Hematopoietic multipotent progenitor cell treated with erythropoietin and hydrocortisone succinate and interleukin-3 and kit ligand, for 8 days (in vitro differentiated cells): ENCODE results near the gene ANKRD13C.
"Not testable (repeated sequence)": the region's sequence is repeated elsewhere in the genome, so short reads cannot be mapped to it uniquely, and the experiment has no call there.

Experiments used
- DNase-seq: peaks from one replicate; pipeline ENCODE4 v3.0.0-alpha.2; 2015

The ANKRD13C gene

DNA sequence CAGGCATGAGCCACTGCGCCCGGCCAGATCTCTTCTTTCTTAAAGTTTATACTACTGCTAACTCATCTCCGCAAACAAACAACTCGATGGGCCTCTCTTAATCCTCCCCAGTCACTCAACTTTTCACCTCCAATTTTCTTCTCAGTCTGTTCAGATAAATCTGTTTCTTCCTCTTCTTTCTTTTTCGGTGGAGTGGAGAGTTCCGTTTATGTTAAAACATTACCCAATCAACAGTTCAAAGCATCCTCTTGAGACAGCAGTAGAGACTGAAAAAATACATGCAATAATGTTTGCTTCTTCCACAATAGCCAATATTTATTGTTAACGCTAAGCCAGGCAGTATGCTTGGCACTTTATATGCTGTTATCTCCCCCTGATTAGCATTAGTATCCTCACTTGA, 1.4 kb upstream of the ANKRD13C start:
- no peak for DNase-seq

DNA sequence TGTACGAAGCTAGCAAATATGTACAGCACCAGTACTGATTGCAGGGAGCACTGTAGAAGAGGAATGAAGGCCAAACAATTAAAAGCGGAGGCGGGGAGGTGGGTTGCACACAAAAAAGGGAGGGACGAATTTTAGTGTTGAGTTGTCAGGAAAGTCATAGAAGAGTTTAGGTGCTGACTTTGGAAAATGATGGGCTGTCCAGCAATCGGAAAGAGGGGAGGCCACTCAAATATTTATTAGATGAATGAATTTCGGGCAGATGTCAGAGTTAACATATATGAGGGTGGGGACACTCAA, 537 bp upstream of the ANKRD13C start:
- DNase-seq, result no peak

DNA sequence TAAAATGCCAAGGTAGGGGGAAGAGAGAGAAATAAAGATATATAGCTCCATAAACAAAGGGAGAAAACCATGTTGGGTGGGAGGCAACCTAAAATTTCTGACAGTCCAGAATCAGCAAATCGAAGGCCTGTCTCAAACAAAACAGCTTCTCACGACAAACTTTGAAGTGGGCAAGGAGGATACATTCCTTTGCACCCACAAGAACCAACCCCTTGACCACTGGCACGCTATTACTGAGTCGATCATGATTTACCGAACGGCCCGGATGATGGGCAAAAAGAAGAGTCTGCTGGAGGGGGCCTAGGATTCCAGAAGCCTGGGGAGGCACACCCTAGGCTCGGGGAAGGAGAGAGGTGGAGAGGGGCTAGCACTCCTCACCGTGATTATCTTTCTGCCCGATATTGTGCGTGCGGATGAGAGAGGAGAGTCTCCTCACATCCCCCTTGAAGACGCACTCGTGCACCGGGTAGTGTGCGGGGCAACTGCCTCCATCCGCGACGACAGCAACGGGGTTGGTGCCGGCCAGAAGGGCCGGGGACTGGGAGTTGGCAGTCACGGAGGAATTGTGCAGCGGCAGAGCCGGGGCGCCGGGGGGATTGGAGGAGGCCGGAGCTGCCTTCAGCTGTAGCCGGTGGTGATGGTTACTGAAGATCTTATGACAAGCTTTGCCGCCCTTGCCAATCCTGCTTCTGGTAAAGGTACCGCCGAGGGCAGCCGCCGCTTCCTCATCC, 756 bp downstream of the ANKRD13C start:
- DNase-seq, result no peak

DNA sequence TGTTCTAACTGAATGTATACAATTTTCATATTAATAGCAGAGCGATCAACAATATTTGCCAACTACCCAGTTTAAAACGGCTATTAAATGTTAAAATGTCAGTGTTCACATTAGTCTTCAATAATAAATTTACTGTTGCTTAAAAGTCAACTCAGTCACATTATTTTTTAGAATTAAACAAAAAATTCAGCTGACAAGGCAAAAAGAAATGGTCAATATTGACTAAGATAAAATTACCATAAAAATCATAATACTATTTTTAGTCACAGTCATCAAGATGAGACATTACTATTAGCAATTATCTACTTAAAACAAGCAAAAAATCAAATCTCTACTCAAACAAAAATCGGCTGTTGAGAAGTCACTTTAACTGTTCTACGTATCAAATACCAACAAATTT, 1.5 kb downstream of the ANKRD13C start:
- no peak for DNase-seq

DNA sequence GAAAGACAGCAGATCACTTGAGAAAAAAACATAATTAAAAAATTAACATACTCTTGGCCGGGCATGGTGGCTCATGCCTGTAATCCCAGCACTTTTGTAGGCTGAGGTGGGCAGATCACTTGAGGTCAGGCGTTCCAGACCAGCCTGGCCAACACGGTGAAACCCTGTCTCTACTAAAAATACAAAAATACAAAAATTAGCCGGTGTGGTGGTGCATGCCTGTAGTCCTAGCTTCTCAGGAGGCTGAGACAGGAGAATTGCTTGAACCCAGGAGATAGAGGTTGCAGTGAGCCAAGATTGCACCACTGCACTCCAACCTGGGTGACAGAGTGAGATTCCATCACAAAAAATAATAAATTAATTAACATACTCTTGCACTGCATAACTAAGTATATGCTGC, 4.7 kb downstream of the ANKRD13C start:
- not testable (repeated sequence) for DNase-seq

DNA sequence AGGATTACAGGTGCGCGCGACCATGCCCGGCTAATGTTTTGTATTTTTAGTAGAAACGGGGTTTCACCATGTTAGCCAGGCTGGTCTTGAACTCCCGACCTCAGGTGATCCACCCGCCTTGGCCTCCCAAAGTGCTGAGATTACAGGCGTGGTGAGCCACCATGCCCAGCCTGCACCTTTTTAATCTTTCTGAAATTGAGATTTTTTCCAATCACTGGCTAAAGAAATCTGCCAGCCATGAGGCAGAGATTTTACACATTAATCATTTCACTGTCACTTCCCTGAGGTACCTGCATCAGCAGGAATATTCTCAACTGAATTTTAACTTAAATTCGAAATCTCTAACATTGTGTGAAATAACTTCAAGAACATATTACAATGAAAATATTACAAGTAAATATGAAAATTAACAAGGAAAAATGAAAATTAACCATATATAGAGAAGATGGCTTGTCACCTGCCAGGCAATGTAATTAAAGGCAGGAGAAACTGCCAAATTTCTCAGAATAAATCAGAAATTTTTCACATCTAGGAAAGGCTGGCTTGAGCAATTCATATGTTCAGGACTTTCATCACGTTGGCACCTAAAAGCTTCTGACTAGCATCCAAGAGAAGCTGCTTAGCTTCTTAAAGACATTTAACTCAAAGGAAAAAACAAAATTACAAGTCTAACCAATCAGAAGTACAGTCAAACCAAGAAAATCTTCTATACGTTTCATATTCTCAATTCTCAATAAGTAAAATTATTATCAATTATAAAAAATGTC, 5.9 kb downstream of the ANKRD13C start:
- DNase-seq, result no peak

DNA sequence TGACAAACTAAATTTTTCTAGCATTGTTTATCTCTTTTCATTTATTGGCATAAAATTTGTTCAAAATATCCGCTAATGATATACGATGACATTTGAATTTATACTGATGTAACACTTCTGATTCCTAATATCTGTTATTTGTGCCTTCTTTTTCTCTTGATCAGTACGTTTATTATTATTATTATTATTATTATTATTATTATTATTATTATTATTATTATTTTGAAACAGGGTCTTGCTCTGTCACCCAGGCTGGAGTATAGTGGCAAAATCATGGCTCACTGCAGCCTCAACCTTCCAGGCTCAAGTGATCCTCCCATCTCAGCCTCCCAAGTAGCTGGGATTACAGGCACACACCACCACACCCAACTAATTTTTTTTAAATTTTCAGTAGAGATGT, 14.9 kb downstream of the ANKRD13C start:
- DNase-seq, result not testable (repeated sequence)

DNA sequence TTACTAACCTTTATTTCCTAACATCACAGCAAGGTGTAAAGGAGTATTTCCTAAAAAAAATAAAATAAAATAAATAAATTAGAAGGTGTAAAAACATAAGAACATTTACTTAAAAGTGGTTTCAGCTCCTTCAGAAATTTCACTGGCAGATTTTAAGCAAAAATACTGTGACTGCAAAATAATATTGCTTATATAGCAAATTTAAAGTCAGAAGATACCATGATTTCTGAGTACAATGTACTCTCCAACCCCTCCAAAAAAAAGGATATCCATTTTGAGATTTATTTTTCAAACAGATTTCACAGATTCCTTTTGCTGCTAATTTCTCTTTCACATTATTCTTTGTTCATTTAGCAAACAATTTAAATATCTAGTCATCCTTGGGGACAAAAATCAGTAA, 18.5 kb downstream of the ANKRD13C start:
- no peak for DNase-seq

DNA sequence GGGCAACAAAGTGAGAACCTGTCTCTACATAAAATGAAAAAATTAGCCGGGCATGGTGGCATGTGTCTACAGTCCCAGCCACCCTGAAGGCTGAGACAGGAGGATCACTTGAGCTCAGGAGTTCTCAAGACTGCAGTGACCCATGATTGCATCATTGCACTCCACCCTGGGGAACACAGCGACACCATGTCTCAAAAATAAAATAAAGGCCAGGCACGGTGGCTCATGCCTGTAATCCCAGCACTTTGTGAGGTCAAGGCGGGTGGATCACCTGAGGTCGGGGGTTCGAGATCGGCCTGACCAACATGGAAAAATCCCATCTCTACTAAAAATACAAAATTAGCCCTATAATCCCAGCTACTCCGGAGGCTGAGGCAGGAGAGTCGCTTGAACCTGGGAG, 20.1 kb downstream of the ANKRD13C start:
- no peak for DNase-seq

DNA sequence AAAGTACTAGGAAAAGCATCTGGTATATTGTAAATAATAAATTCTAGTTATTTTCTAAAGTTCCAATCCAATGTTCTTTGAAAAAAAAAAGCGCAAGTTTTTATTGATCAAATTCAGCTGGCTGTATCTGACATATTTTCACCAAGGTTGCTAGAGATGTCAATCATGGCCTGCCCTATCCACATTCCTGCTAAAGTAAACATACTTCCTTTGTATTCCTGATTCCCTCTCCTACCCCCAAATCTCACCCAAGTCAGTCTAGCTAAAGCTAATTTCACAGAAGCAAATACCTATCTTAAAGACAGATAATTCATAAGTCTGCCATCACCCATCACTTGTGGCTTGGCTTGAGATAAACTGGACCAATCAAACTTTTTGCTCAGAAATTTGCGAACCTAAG, 21.3 kb downstream of the ANKRD13C start:
- no peak for DNase-seq

DNA sequence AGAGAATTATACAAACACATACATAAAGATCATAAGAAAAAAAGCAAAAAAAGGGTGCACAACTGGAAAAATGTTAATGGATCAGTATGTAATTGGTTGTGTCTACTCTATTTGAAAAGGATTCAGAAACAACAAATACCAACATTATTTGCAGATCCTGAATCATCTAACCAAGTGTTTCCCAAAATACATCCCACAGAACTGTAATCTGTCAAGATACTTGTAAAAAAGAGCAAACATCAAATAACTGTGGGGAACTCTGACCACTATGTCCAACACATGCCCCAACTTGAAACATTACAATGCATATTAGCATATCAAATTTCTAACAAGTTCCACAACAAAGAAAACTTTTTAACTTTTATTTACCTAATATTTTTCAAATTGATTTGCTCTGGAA, 22.6 kb downstream of the ANKRD13C start:
- DNase-seq, result no peak

DNA sequence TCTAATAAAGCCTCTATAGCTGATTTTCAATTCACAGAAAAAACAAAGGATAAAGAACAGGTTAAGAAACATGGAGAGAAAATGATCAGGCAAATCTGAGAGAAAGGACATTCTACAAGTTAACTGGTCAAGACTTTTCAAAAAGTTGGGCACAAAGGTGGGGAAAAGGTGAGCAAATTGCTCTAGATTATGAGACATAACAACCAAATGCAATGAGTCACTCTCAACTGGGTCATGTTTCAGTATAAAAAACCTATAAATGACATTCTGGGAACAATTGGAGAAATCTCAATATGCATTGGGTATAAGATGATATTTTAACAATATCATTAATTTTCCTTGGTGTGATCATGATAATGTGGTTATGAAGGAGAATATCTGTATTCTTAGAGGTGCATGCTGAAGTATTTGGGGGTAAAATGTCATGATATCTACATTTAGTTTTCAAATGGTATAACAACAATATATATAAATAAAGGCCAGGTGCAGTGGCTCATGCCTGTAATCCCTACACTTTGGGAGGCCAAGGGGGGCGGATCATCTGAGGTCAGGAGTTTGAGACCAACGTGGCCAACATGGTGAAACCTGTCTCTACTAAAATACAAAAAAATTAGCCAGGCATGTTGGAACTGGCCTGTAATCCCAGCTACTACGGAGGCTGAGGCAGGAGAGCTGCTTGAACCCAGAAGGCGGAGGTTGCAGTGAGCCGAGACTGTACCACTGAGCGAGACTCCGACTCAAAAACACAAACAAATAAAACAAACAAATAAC, 27.0 kb downstream of the ANKRD13C start:
- no peak for DNase-seq

DNA sequence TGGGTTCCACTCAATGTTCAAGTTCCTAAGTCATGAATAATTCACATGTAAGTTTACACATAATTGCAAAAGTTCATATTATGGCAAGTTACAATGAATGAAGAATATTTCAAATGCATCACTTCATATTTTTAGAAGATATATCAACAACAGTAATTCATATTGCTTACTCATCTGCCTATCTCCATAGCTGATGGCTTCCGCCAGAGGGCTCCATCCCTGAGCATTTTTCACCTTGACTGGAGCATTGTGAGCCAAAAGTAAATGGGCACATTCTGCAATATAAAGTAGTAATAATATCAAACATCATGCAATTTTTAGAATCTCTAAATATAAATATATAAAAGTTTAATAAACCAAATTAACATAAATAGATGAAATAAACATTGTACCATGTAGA, 29.8 kb downstream of the ANKRD13C start:
- no peak for DNase-seq

DNA sequence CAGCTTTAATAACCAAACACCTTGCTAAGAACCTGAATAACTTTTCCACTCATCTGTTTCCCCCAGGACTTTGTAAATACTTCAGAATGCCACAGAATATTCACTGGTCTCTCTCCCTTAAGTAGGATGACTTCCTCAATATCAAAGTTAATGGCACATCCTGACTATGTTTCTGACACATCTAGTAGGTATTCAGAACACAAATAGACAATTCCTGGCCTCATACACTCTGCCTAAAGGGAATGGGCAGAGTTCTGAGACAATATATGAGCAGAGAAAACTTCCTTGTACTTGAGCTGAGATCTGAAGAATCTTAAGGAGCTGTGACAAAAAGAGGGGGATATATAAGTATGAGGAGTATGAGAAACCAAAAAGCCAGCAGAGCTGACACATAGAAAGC, 34.8 kb downstream of the ANKRD13C start:
- DNase-seq, result no peak

DNA sequence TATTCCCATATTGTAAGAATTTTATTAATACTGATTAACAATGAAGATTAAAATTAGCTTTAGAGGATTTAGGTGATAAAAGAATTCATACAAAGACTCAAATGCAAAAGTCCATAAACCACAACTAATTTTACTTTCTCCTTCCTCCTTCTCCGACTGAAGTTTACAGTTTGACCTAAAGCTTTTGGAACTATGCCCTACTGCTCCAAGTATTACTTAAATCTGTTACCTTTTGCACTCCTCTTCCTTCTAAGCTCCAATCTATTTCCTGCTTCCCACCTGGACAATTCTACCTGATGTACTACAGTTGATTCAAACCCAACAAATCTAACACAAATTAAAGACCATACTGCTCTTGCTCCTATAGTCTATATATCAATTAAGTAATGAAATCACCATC, 36.3 kb downstream of the ANKRD13C start:
- DNase-seq, result no peak

DNA sequence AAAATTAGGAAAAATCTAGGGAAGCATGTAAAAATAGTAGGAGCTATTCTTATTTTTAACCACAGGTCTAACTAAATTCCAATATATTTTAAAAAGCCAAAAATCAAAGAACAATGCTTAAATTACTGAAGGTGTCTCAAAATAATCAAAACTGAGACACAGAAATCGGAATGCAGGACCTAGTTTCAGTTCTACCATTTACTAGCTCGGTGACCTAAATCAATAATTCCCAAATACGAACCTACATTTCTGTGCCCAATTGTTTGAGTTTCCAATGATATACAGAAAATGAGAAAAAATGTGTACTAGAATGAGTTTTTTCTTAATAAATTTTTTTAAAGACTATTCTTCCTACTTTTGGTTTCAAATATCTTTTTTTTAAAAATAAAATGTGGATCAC, 37.4 kb downstream of the ANKRD13C start:
- no peak for DNase-seq

DNA sequence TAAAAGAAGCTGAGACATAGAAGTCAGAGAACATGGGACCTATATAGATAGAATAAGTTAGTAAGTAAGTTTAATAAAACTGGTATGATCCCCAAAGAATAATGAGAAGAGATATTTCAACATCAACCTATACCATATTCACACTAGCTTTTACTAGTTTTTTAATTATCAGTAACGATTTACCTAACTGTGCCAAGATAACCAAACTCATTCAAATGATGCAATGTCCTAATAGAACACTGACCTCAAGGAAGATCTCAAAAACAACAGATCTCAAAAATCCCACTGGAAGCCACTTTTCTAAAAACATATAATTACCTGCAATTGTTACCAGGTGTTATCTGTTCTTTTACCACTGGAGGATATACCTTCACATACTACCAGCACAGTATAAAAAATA, 38.7 kb downstream of the ANKRD13C start:
- DNase-seq, result no peak

DNA sequence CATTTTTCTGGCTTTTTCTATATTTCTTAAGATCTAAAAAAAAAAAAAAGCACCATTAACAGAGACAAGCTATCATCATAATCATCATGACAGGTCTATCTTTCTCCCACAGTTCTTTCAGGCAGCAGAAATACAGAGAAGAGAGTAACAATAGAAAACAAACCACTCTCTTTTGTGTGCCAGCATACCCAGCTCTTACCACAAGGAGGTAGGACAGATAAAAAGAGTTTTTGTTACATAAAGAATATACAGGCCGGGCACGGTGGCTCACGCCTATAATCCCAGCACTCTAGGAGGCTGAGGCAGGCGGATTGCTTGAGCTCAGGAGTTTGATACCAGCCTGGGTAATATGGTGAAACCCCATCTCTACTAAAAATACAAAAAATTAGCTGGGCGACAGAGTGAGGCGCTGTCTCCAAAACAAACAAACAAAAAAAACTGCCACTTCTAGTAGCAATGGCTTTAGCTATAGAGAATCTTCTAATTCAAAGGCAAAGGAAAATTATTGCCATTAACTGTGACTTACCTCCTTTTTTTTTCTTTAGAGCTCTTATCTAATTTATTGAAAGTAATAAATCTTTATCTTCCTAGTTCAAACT, 39.7 kb downstream of the ANKRD13C start:
- peak; percentile 42 for DNase-seq

DNA sequence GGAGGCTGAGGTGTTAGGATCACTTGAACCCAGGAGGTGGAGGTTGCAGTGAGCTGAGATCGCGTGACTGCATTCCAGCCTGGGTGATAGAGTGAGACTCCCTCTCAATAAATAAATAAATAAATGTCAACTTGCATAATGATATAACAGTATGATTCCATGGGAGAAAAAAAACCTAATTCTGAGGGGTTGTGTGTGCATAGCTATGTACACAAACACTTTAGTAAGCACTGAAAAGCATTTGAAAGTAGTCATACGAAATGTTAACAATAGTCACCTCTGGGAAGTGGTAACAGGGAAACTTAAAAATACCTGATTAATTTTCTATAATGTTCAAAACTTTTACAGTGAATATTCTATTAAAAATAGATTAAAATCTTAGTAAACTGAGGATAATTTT, 43.2 kb downstream of the ANKRD13C start:
- DNase-seq, result no peak

DNA sequence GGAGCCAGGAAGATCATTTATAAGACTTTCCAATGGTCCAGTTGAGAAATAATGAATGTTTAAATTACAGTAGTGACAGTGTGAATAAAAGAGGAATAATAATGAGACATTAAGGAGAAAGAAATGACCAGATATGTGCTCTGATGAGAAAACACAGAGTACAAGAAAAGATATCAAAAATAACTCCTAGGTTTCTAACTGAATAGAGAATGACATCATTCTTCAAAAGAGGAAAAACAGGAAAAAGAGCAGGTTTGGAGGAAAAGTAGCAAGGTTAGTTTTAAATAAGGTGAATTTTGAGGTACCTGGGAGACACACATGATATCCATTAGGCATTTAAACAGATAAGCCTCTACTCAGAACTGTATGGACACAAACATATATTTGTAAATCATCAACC, 55.0 kb downstream of the ANKRD13C start:
- DNase-seq, result no peak

DNA sequence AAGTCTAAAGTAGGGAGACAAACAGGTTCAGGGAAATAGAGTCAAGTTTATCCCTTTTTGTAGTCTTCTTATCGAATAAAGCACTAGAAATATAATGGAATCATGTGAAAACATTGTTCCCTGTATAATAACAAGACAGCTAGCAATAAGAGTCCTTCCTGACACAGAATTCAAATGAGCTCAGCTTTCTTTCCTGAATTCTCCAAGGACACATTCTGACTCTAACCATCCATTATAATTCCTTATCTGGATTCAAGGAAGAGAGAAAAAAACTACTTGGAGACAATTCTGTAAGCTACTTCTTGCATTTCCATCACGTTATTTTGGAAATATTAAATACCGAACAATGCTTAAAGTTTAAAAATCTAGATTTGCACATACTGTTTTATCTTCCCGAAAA, 58.8 kb downstream of the ANKRD13C start:
- DNase-seq, result no peak

DNA sequence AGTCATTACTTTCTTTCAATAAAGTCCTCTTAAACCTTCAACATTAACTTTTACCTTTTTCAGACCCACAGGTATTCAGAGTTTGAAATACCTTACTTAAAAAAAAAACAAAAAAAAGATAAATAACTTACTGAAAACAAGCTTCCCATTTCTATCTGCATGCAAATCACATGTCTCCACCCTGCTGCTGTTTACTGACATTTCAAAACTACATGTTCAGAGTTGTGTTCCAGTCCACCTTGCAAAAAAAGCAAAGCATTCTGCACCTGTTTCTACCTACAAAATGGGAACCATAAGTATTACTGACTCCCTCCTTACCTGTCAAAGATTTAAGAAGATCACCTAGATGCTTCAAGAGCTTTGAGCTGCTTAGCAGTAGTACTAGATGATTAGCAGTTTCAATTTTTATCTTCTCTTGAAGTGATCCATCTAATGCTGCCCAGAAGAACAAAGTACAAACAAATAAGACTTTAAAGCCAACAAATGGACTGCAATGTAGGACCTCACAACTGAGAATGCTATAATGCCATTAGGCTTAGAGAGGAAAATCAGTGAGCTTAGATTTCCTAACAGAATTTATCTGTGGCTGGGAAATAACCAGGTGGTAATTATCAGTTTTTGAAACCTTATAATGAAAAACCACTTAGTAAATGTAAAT, 61.2 kb downstream of the ANKRD13C start:
- DNase-seq, result no peak

DNA sequence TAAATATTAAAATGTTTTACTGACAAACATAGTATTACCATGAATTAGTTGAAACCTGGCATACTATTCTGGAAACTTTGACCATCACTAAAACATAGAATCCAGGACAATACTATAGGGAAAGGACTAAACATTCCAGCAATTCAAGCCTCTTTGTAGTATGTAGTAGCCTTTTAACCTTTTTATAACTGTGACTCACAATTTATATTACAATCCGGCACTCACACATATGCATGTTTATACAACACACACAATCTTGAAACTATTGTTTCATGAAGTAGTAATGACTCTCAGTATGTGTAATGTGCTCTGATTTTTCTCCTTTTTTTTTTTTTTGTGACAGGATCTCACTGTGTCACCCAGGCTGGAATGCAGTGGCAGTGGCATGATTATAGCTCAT, 64.3 kb downstream of the ANKRD13C start:
- DNase-seq, result no peak
